HEK293 (cell line): Measurements from ENCODE around the gene NOC2L.
"Not testable (repeated sequence)": the region's sequence is repeated elsewhere in the genome, so short reads cannot be mapped to it uniquely, and the experiment has no call there.

Source experiments
- CTCF ChIA-PET: fragments of 350-600 bp; formaldehyde crosslinking; extraction: SDS; loops from one replicate; lab custom pipeline; 2021; ENCODE audit warnings: antibody characterized with exemption; lab: Yijun Ruan, JAX
- POLR2A ChIA-PET: fragments of 300-600 bp; formaldehyde crosslinking; extraction: SDS; loops from one replicate; lab custom pipeline; 2020; ENCODE audit warnings: antibody characterized with exemption, inconsistent platforms; lab: Yijun Ruan, JAX
- H3K27ac ChIP-seq: fragments of 200-500 bp; sonication (Bioruptor generic); 2 replicates; pipeline ENCODE4 v1.5.1; 2014; ENCODE audit warnings: low read depth, low read length, control low read depth, inconsistent platforms; ENCODE audit errors: extremely low read depth
- H3K36me3 ChIP-seq, 2 experiments: fragments of 200-500 bp in 1 of 2; sonication (Bioruptor generic) in 1 of 2; 1 replicate in 1 of 2; 2 replicates in 1 of 2; pipeline ENCODE4 v1.5.1; 2014 to 2017; ENCODE audit warnings: inconsistent platforms in 2 of 2, low read length in 2 of 2; ENCODE audit not compliant: control insufficient read depth in 2 of 2, insufficient read depth in 1 of 2
- H3K4me1 ChIP-seq: fragments of 200-500 bp; sonication (Bioruptor generic); 2 replicates; pipeline ENCODE4 v1.5.1; 2014; ENCODE audit warnings: mild to moderate bottlenecking, low read length, inconsistent platforms; ENCODE audit not compliant: control insufficient read depth, insufficient read depth
- H3K4me3 ChIP-seq: 2 replicates; pipeline ENCODE4 v1.5.1; 2011; ENCODE audit warnings: low read depth, mild to moderate bottlenecking, control low read depth, low read length, moderate library complexity
- H3K9me3 ChIP-seq: fragments of 200-500 bp; sonication (Bioruptor generic); 2 replicates; pipeline ENCODE4 v1.5.1; 2014; ENCODE audit warnings: low read depth, low read length, inconsistent platforms; ENCODE audit not compliant: control insufficient read depth, insufficient read depth
- BCL11B ChIP-seq: fragments of 450-650 bp; formaldehyde crosslinking; IDR thresholded peaks from 2 replicates; pipeline ENCODE4 v1.5.1; 2016; ENCODE audit warnings: low read depth, missing biosample characterization, missing genetic modification characterization
- FEZF1 ChIP-seq: fragments of 450-650 bp; formaldehyde crosslinking; IDR thresholded peaks from 2 replicates; pipeline ENCODE4 v1.5.1; 2016; ENCODE audit warnings: missing biosample characterization, missing genetic modification characterization
- MYNN ChIP-seq: fragments of 450-650 bp; formaldehyde crosslinking; IDR thresholded peaks from 2 replicates; pipeline ENCODE4 v1.5.1; 2016; ENCODE audit warnings: missing biosample characterization, missing genetic modification characterization, borderline replicate concordance
- OSR2 ChIP-seq: fragments of 450-650 bp; formaldehyde crosslinking; IDR thresholded peaks from 2 replicates; pipeline ENCODE4 v1.5.1; 2016; ENCODE audit warnings: missing biosample characterization, missing genetic modification characterization
- SETDB1 ChIP-seq: IDR thresholded peaks from one replicate; pipeline ENCODE4 v1.6.1; 2017; ENCODE audit warnings: mild to moderate bottlenecking, low read length, moderate library complexity, mixed read lengths; ENCODE audit not compliant: insufficient read length
- WT1 ChIP-seq: fragments of 450-650 bp; formaldehyde crosslinking; IDR thresholded peaks from 2 replicates; pipeline ENCODE4 v1.5.1; 2016; ENCODE audit warnings: missing biosample characterization, missing genetic modification characterization
- ZBTB1 ChIP-seq: fragments of 450-650 bp; formaldehyde crosslinking; IDR thresholded peaks from 2 replicates; pipeline ENCODE4 v1.5.1; 2016; ENCODE audit warnings: missing biosample characterization, missing genetic modification characterization
- ZBTB20 ChIP-seq: fragments of 450-650 bp; formaldehyde crosslinking; IDR thresholded peaks from 2 replicates; pipeline ENCODE4 v1.5.1; 2016; ENCODE audit warnings: missing biosample characterization, missing genetic modification characterization
- ZFP41 ChIP-seq: fragments of 450-650 bp; formaldehyde crosslinking; IDR thresholded peaks from 2 replicates; pipeline ENCODE4 v1.5.1; 2016; ENCODE audit warnings: missing biosample characterization, missing genetic modification characterization, borderline replicate concordance
- ZNF121 ChIP-seq: fragments of 450-650 bp; formaldehyde crosslinking; IDR thresholded peaks from 2 replicates; pipeline ENCODE4 v1.5.1; 2016; ENCODE audit warnings: missing biosample characterization, missing genetic modification characterization
- ZNF223 ChIP-seq: fragments of 450-650 bp; formaldehyde crosslinking; IDR thresholded peaks from 2 replicates; pipeline ENCODE4 v1.5.1; 2016; ENCODE audit warnings: missing biosample characterization, missing genetic modification characterization
- ZNF394 ChIP-seq: fragments of 450-650 bp; formaldehyde crosslinking; IDR thresholded peaks from 2 replicates; pipeline ENCODE4 v1.5.1; 2016; ENCODE audit warnings: missing biosample characterization, missing genetic modification characterization, mild to moderate bottlenecking, moderate library complexity, borderline replicate concordance
- ZNF600 ChIP-seq: fragments of 450-650 bp; formaldehyde crosslinking; IDR thresholded peaks from 2 replicates; pipeline ENCODE4 v1.5.1; 2016; ENCODE audit warnings: missing biosample characterization, missing genetic modification characterization
- ZSCAN16 ChIP-seq: fragments of 450-650 bp; formaldehyde crosslinking; IDR thresholded peaks from 2 replicates; pipeline ENCODE4 v1.5.1; 2016; ENCODE audit warnings: missing biosample characterization, missing genetic modification characterization
- TF ChIP-seq, protein P1 (sequence below): fragments of 450-650 bp; formaldehyde crosslinking; IDR thresholded peaks from 2 replicates; pipeline ENCODE4 v1.5.1; 2017; ENCODE audit warnings: missing biosample characterization, missing genetic modification characterization
- TF ChIP-seq, protein P2 (sequence below): fragments of 450-650 bp; formaldehyde crosslinking; IDR thresholded peaks from 2 replicates; pipeline ENCODE4 v1.5.1; 2016; ENCODE audit warnings: missing biosample characterization, missing genetic modification characterization

Gene NOC2L

DNA sequence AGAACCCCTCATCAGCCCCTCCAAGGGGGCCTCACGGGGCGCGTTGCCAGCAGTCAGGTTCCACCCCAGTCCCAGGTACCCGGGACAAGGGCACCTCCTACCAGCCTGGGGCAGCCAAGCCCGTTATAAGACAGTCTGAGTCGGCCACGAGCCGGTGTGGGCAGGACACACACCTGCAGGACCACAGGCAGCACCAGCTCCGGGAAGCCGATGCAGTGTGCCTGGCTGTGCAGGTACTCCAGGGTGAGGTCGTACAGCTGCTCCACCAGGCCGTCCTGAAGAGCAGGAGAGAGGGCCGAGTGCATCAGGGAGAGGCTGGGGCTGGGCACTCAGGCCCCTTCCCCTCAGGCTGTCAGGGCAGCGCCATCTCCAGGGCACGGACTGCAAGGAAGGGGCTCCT lies 11.1 kb downstream of the NOC2L start:
- no peak overlapping the region for H3K27ac ChIP-seq
- H3K36me3 ChIP-seq, result peaks cover 3 to 96% of the 10 kb centered on the region in 2 experiments; a peak in 2 of 3 replicates
- POLR2A ChIA-PET, result interaction anchor here (1.1 kb wide), 1 partner anchor 36 kb away, joined by 3 read pairs; no protein-coding TSS in a partner anchor
- H3K4me1 ChIP-seq, result peaks cover 10% of the 10 kb centered on the region
- CTCF ChIA-PET, result no interaction called here
- TF ChIP-seq ZNF394 (tag by site-specific recombination), result peak; percentile 61; the same call in 1 of the 2 replicates
- no peak for TF ChIP-seq FEZF1 (tag by site-specific recombination)
- no peak for TF ChIP-seq ZBTB20 (tag by site-specific recombination)
- no peak for TF ChIP-seq MYNN (tag by site-specific recombination)
- TF ChIP-seq ZBTB1 (tag by site-specific recombination), result no peak
- no peak for TF ChIP-seq SETDB1
- no peak for TF ChIP-seq ZFP41
- no peak for TF ChIP-seq ZNF223 (tag by site-specific recombination)
- peak; percentile 27; the same call in 1 of the 2 replicates for TF ChIP-seq ZNF600 (tag by site-specific recombination)
- no peaks in the 10 kb centered on the region for H3K9me3 ChIP-seq
- H3K4me3 ChIP-seq, result no peak overlapping the region

DNA sequence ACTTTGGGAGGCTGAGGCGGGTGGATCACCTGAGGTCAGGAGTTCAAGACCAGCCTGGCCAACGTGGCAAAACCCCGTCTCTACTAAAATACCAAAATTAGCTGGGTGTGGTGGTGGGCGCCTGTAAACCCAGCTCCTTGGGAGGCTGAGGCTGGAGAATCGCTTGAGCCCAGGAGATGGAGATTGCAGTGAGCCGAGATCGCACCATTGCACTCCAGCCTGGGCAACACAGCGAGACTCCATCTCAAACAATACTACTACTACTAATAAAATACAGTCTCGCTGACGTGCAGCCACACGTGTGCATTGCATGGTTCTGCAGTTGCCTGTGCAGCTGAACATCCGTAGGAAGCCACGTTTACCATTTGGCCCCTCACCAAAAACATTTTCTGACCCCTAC lies 12.2 kb downstream of the NOC2L start:
- ChIA-PET CTCF (interaction anchor here (0.9 kb wide), 1 partner anchor 78 kb away, joined by 3 read pairs; no protein-coding TSS in a partner anchor), POLR2A (interaction anchor here (1.4 to 1.6 kb wide), 2 partner anchors 20 to 24 kb away, joined by 3 to 4 read pairs; partner anchors contain the start of gene PLEKHN1)
- not testable (repeated sequence) for H3K27ac ChIP-seq, H3K9me3 ChIP-seq, H3K4me3 ChIP-seq
- TF ChIP-seq, protein P1, sequence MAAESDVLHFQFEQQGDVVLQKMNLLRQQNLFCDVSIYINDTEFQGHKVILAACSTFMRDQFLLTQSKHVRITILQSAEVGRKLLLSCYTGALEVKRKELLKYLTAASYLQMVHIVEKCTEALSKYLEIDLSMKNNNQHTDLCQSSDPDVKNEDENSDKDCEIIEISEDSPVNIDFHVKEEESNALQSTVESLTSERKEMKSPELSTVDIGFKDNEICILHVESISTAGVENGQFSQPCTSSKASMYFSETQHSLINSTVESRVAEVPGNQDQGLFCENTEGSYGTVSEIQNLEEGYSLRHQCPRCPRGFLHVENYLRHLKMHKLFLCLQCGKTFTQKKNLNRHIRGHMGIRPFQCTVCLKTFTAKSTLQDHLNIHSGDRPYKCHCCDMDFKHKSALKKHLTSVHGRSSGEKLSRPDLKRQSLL (tag by site-specific recombination), result peak; percentile 43; the same call in 1 of the 2 replicates
- peak; percentile 59; the same call in 1 of the 2 replicates for TF ChIP-seq BCL11B (tag by site-specific recombination)
- TF ChIP-seq ZNF121 (tag by site-specific recombination), result peak; percentile 95
- Histone ChIP-seq H3K36me3 (peaks cover 3 to 87% of the 10 kb centered on the region in 2 experiments; a peak in 2 of 3 replicates), H3K4me1 (peaks cover 14% of the 10 kb centered on the region)

DNA sequence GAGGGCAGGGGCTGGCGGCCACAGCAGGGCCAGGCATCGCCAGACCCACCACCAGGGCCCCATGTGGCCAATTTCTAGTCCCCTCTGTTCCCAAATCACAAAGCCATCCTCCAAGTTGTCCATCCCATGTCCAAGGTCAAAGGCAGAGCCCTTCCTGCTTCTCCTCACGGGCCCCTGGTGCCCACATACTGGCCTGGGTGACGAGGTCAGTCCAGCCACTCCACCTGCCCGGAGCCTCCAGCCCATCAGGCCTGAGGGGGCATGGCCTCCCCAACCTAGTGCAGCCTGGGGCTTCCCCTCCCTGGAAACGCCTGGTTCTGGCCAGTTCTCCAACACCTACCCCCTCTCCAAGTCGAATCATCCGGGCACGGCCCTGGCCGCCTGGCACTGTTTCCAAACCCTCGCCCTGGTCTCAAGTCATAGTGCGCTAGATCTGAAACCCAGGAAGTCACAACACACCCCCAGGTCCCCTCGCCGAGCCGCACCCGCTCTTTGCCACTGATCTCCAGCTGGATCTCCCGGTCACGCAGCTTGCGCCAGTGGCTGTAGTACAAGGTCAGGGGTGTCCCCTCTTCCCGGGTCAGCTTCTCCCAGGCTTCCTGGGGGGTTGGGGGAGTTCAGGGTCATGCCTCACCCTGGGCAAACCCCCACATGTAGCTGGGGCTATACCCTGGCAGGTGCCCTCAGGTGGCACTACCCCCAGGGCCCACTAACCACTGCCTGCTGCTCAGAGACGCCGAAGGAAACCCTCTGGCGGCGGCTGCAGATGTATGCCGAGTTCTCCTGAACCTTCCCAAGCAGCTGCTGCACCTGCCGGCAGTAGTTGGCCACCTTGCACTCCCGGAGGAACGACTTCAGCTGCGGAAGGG lies 13.1 kb downstream of the NOC2L start:
- H3K4me1 ChIP-seq, result peaks cover 19% of the 10 kb centered on the region
- ChIA-PET CTCF (interaction anchor here (0.9 kb wide), 2 partner anchors 26 to 77 kb away, joined by 3 read pairs; no protein-coding TSS in a partner anchor), POLR2A (interaction anchor here (1.4 to 9.4 kb wide), 4 partner anchors 15 to 40 kb away, joined by 3 to 111 read pairs (median 8); partner anchors contain the start of gene PLEKHN1)
- H3K9me3 ChIP-seq, result no peaks in the 10 kb centered on the region
- TF ChIP-seq OSR2 (tag by site-specific recombination), result no peak
- TF ChIP-seq BCL11B (tag by site-specific recombination), result peak; percentile 67
- TF ChIP-seq ZSCAN16 (tag by site-specific recombination), result no peak
- TF ChIP-seq, protein P2, sequence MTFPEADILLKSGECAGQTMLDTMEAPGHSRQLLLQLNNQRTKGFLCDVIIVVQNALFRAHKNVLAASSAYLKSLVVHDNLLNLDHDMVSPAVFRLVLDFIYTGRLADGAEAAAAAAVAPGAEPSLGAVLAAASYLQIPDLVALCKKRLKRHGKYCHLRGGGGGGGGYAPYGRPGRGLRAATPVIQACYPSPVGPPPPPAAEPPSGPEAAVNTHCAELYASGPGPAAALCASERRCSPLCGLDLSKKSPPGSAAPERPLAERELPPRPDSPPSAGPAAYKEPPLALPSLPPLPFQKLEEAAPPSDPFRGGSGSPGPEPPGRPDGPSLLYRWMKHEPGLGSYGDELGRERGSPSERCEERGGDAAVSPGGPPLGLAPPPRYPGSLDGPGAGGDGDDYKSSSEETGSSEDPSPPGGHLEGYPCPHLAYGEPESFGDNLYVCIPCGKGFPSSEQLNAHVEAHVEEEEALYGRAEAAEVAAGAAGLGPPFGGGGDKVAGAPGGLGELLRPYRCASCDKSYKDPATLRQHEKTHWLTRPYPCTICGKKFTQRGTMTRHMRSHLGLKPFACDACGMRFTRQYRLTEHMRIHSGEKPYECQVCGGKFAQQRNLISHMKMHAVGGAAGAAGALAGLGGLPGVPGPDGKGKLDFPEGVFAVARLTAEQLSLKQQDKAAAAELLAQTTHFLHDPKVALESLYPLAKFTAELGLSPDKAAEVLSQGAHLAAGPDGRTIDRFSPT (tag by site-specific recombination), result peak; percentile 82; the same call in 1 of the 2 replicates
- TF ChIP-seq WT1, result 0 out of 2 replicates have a peak, but pooled peaks have one; percentile 4
- peaks cover 3 to 78% of the 10 kb centered on the region in 2 experiments; a peak in 2 of 3 replicates for H3K36me3 ChIP-seq
- H3K27ac ChIP-seq, result peak overlapping the region; percentile 98
- no peak overlapping the region for H3K4me3 ChIP-seq
